ENCODE data around the gene SMYD3. TPM values are rescaled to one million over a fixed set of nuclear protein-coding genes. Genes with fewer than 3 reads are reported as not detected.

Gene SMYD3
- total RNA-seq, 4 donors from 2014 or later = 33.7 to 105 (median 51.4) TPM

GRCh38 chr1:246106342-246106763 lies 400.7 kb downstream of the SMYD3 start:
- H3K27me3 ChIP-seq = no peaks in the 10 kb centered on the region
- no peak overlapping the region for H3K27ac ChIP-seq
- H3K4me1 ChIP-seq = no peaks in the 10 kb centered on the region
- DNase-seq = no peak
- TF ChIP-seq CTCF (IDR thresholded peaks at IDR 0.05) (no peak), POLR2A (IDR thresholded peaks at IDR 0.05) (no peak)
- no peak overlapping the region for H3K4me3 ChIP-seq (replicated peaks in 1 of 3)
- H3K36me3 ChIP-seq = no peaks in the 10 kb centered on the region
- H3K9me3 ChIP-seq = no peaks in the 10 kb centered on the region
- intact Hi-C loops (cut with DNase I) = no loop called here
- 87 to 90% methylated on average over 5 of the region's 5 CpGs for WGBS, 2 donors

- Histone ChIP-seq H3K4me3 (replicated peaks in 1 of 3) (no peak overlapping the region), H3K9me3 (no peaks in the 10 kb centered on the region), H3K4me1 (no peaks in the 10 kb centered on the region), H3K27ac (no peak overlapping the region), H3K27me3 (no peaks in the 10 kb centered on the region), H3K36me3 (no peaks in the 10 kb centered on the region)
- DNase-seq = no peak
- 89 to 94% methylated on average over 5 of the region's 5 CpGs for WGBS, 2 donors
- TF ChIP-seq CTCF (IDR thresholded peaks at IDR 0.05) (no peak), POLR2A (IDR thresholded peaks at IDR 0.05) (no peak)
- intact Hi-C loops (cut with DNase I) = no loop called here
Measured at GRCh38 chr1:246104927-246105326, 402.2 kb downstream of the SMYD3 start.

- no peak for TF ChIP-seq POLR2A (IDR thresholded peaks at IDR 0.05)
- TF ChIP-seq CTCF (IDR thresholded peaks at IDR 0.05) = no peak
- WGBS, 2 donors = 81 to 90% methylated on average over 3 of the region's 3 CpGs
- no peak overlapping the region for H3K4me3 ChIP-seq (replicated peaks in 1 of 3)
- H3K4me1 ChIP-seq = peaks cover 3 to 6% of the 10 kb centered on the region in 2 donors
- H3K27ac ChIP-seq = no peak overlapping the region
- no peaks in the 10 kb centered on the region for H3K36me3 ChIP-seq
- no peak for DNase-seq
- H3K9me3 ChIP-seq = no peaks in the 10 kb centered on the region
- intact Hi-C loops (cut with DNase I) = no loop called here
- no peaks in the 10 kb centered on the region for H3K27me3 ChIP-seq
Measured at GRCh38 chr1:246099570-246099969, 407.5 kb downstream of the SMYD3 start.

GRCh38 chr1:246096356-246096755 lies 410.7 kb downstream of the SMYD3 start:
- DNase-seq = no peak
- 63 to 98% methylated on average over 5 of the region's 5 CpGs for WGBS, 2 donors

GRCh38 chr1:246095443-246095842 lies 411.6 kb downstream of the SMYD3 start:
- no peak overlapping the region for H3K4me3 ChIP-seq (replicated peaks in 1 of 3)
- no peak for DNase-seq
- TF ChIP-seq CTCF (IDR thresholded peaks at IDR 0.05) (no peak), POLR2A (IDR thresholded peaks at IDR 0.05) (no peak)
- no peaks in the 10 kb centered on the region for H3K9me3 ChIP-seq
- H3K36me3 ChIP-seq = no peaks in the 10 kb centered on the region
- H3K27me3 ChIP-seq = no peaks in the 10 kb centered on the region
- 95% methylated on average over 6 of the region's 6 CpGs for WGBS, 2 donors
- H3K4me1 ChIP-seq = peaks cover 3 to 6% of the 10 kb centered on the region in 2 donors
- no peak overlapping the region for H3K27ac ChIP-seq
- intact Hi-C loops (cut with DNase I) = no loop called here

More at GRCh38 chr1:246096356-246096755, 410.7 kb downstream of the SMYD3 start:
- Histone ChIP-seq H3K36me3 (no peaks in the 10 kb centered on the region), H3K27me3 (no peaks in the 10 kb centered on the region), H3K9me3 (no peaks in the 10 kb centered on the region), H3K27ac (no peak overlapping the region), H3K4me3 (replicated peaks in 1 of 3) (no peak overlapping the region), H3K4me1 (peaks cover 3 to 6% of the 10 kb centered on the region in 2 donors)
- TF ChIP-seq POLR2A (IDR thresholded peaks at IDR 0.05) (no peak), CTCF (IDR thresholded peaks at IDR 0.05) (no peak)
- intact Hi-C loops (cut with DNase I) = no loop called here
